Sigmoid colon (tissue), 4 donors: ENCODE data around the gene ZMPSTE24.

Source experiments
- EP300 ChIP-seq, 4 donors: sonication (generic); formaldehyde crosslinking; IDR thresholded peaks; one replicate each; pipeline ENCODE4 v1.6.1; 2017; ENCODE audit warnings: antibody characterized with exemption in 4 of 4
- POLR2A ChIP-seq, 2 donors: fragments of 450-650 bp; IDR thresholded peaks; one replicate each; pipeline ENCODE4 v1.6.1; 2016; ENCODE audit warnings: antibody characterized with exemption in 2 of 2, mild to moderate bottlenecking in 2 of 2, moderate library complexity in 2 of 2
- POLR2AphosphoS5 ChIP-seq, 4 donors: sonication (generic); formaldehyde crosslinking; IDR thresholded peaks; one replicate each; pipeline ENCODE4 v1.6.1; 2017; ENCODE audit warnings: antibody characterized with exemption in 4 of 4
- TF ChIP-seq, protein P1 (sequence below), 4 experiments: fragments of 450-650 bp in 3 of 4; fragments of 200-600 bp in 1 of 4; IDR thresholded peaks; one replicate each; pipeline ENCODE4 v1.5.1; 2016 to 2019; ENCODE audit warnings: antibody characterized with exemption in 4 of 4, mild to moderate bottlenecking in 3 of 4, moderate library complexity in 2 of 4

DNA sequence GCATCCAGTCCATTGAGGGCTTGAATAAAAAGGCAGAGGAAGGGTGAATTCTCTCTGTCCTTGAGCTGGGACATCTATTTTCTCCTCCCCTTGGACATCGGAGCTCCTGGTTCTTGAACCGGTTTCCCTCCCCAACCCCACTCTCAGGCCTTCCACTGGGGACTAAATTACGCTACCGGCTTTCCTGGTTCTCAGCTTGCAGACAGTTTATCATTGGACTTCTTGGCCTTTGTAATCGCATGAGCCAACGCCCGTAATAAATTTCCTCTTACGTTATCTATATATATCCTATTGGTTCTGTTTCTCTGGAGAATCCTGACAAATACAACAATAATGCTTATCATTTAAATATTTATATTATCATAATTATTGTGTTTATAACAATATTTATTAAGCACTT, 79.4 kb downstream of the ZMPSTE24 start:
- TF ChIP-seq POLR2A (IDR thresholded peaks at IDR 0.05) (no peak), EP300 (IDR thresholded peaks at IDR 0.05) (no peak), POLR2AphosphoS5 (IDR thresholded peaks at IDR 0.05) (no peak)
- TF ChIP-seq, protein P1, sequence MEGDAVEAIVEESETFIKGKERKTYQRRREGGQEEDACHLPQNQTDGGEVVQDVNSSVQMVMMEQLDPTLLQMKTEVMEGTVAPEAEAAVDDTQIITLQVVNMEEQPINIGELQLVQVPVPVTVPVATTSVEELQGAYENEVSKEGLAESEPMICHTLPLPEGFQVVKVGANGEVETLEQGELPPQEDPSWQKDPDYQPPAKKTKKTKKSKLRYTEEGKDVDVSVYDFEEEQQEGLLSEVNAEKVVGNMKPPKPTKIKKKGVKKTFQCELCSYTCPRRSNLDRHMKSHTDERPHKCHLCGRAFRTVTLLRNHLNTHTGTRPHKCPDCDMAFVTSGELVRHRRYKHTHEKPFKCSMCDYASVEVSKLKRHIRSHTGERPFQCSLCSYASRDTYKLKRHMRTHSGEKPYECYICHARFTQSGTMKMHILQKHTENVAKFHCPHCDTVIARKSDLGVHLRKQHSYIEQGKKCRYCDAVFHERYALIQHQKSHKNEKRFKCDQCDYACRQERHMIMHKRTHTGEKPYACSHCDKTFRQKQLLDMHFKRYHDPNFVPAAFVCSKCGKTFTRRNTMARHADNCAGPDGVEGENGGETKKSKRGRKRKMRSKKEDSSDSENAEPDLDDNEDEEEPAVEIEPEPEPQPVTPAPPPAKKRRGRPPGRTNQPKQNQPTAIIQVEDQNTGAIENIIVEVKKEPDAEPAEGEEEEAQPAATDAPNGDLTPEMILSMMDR (IDR thresholded peaks at IDR 0.05) = no peak
